Neural cell (in vitro differentiated cells): ENCODE measurements around the gene APCDD1. TPM values are rescaled to one million over a fixed set of nuclear protein-coding genes. Genes with fewer than 3 reads are reported as not detected.

Experiments used
- H2AFZ ChIP-seq: fragments of 200-600, 300-800 bp; sonication (generic), shearing (Covaris generic); 2 replicates; pipeline ENCODE4 v1.6.0; 2014; ENCODE audit warnings: low read depth, mild to moderate bottlenecking, antibody characterized with exemption, low read length, moderate library complexity
- H3F3A ChIP-seq: fragments of 200-600 bp; shearing (Covaris generic); 2 replicates; pipeline ENCODE4 v1.6.1; 2016; ENCODE audit warnings: mild to moderate bottlenecking, moderate library complexity, mixed read lengths, antibody characterized with exemption, low read length; ENCODE audit not compliant: insufficient read depth, poor library complexity, severe bottlenecking
- H3K27ac ChIP-seq: fragments of 200-600, 300-800 bp; sonication (generic), shearing (Covaris generic); 2 replicates; pipeline ENCODE4 v1.5.1; 2014; ENCODE audit warnings: mild to moderate bottlenecking, low read length, moderate library complexity
- H3K27me3 ChIP-seq: fragments of 300-800, 200-600 bp; sonication (generic), shearing (Covaris generic); 2 replicates; pipeline ENCODE4 v1.6.0; 2014; ENCODE audit warnings: mild to moderate bottlenecking, low read depth, low read length, moderate library complexity; ENCODE audit not compliant: insufficient read depth
- H3K36me3 ChIP-seq: fragments of 300-800, 200-600 bp; sonication (generic), shearing (Covaris generic); 2 replicates; pipeline ENCODE4 v1.5.1; 2014; ENCODE audit warnings: mild to moderate bottlenecking, antibody characterized with exemption, low read length, moderate library complexity; ENCODE audit not compliant: insufficient read depth
- H3K4me2 ChIP-seq: fragments of 300-800, 200-600 bp; sonication (generic), shearing (Covaris generic); 2 replicates; pipeline ENCODE4 v1.6.0; 2014; ENCODE audit warnings: mild to moderate bottlenecking, low read length
- H3K4me3 ChIP-seq: fragments of 300-800, 200-600 bp; sonication (generic), shearing (Covaris generic); 2 replicates; pipeline ENCODE4 v1.5.1; 2014; ENCODE audit warnings: mild to moderate bottlenecking, low read length, moderate library complexity
- H3K79me2 ChIP-seq: fragments of 200-600 bp; shearing (Covaris generic); replicated peaks from 2 replicates; pipeline ENCODE4 v1.6.0; 2014; ENCODE audit warnings: mild to moderate bottlenecking, low read length, moderate library complexity; ENCODE audit not compliant: insufficient read depth
- H3K9ac ChIP-seq: fragments of 300-800, 200-600 bp; sonication (generic), shearing (Covaris generic); 2 replicates; pipeline ENCODE4 v1.6.1; 2016; ENCODE audit warnings: mild to moderate bottlenecking, low read length, mixed read lengths
- H3K9me2 ChIP-seq: fragments of 200-600 bp; shearing (Covaris generic); 2 replicates; pipeline ENCODE4 v1.6.1; 2016; ENCODE audit warnings: mild to moderate bottlenecking, low read length, mixed read lengths; ENCODE audit not compliant: insufficient read depth
- H3K9me3 ChIP-seq: fragments of 200-600, 300-800 bp; sonication (generic), shearing (Covaris generic); 2 replicates; pipeline ENCODE4 v1.6.1; 2016; ENCODE audit warnings: mild to moderate bottlenecking, mixed run types, low read length, moderate library complexity, mixed read lengths
- H4K20me1 ChIP-seq: fragments of 200-600 bp; shearing (Covaris generic); 2 replicates; pipeline ENCODE4 v1.6.1; 2016; ENCODE audit warnings: mild to moderate bottlenecking, mixed run types; ENCODE audit not compliant: insufficient read depth
- CTCF ChIP-seq: fragments of 450-650 bp; IDR thresholded peaks from 2 replicates; pipeline ENCODE4 v1.5.1; 2014; ENCODE audit warnings: antibody characterized with exemption, mild to moderate bottlenecking, moderate library complexity; ENCODE audit not compliant: poor library complexity, severe bottlenecking
- EP300 ChIP-seq: fragments of 450-650 bp; conservative IDR thresholded peaks from 2 replicates; pipeline ENCODE4 v1.6.1; 2014; ENCODE audit warnings: antibody characterized with exemption, mild to moderate bottlenecking, moderate library complexity; ENCODE audit not compliant: poor library complexity, severe bottlenecking
- EZH2 ChIP-seq: fragments of 200-600, 300-800 bp; shearing (Covaris generic), sonication (generic); IDR thresholded peaks from 2 replicates; pipeline ENCODE4 v1.6.1; 2014; ENCODE audit warnings: antibody characterized with exemption, low read length, borderline replicate concordance, mild to moderate bottlenecking; ENCODE audit not compliant: insufficient read depth, poor library complexity, severe bottlenecking
- MXI1 ChIP-seq: fragments of 450-650 bp; conservative IDR thresholded peaks from 2 replicates; pipeline ENCODE4 v1.6.1; 2014; ENCODE audit warnings: antibody characterized with exemption, mild to moderate bottlenecking; ENCODE audit not compliant: poor library complexity, severe bottlenecking
- POLR2AphosphoS5 ChIP-seq: IDR thresholded peaks from 2 replicates; pipeline ENCODE4 v1.6.1; 2012
- RAD21 ChIP-seq: fragments of 450-650 bp; conservative IDR thresholded peaks from 2 replicates; pipeline ENCODE4 v1.6.1; 2014; ENCODE audit warnings: antibody characterized with exemption, mild to moderate bottlenecking, moderate library complexity
- REST ChIP-seq: IDR thresholded peaks from 2 replicates; pipeline ENCODE4 v1.6.1; 2012; ENCODE audit warnings: borderline replicate concordance
- SMC3 ChIP-seq: fragments of 450-650 bp; conservative IDR thresholded peaks from 2 replicates; pipeline ENCODE4 v1.6.1; 2014; ENCODE audit warnings: antibody characterized with exemption, mild to moderate bottlenecking, moderate library complexity; ENCODE audit not compliant: poor library complexity
- TAF1 ChIP-seq: IDR thresholded peaks from 2 replicates; pipeline ENCODE4 v1.6.1; 2012; ENCODE audit warnings: low read depth
- polyA plus RNA-seq: library from polyadenylated mRNA; depleted of rRNA; stranded (reverse); fragments of >200 nt; gene quantifications from 2 replicates; pipeline ENCODE4 v1.2.3, GENCODE V29; 2014

Gene APCDD1
- polyA plus RNA-seq, 1 donor from 2014 or later, result 0.58 TPM

DNA sequence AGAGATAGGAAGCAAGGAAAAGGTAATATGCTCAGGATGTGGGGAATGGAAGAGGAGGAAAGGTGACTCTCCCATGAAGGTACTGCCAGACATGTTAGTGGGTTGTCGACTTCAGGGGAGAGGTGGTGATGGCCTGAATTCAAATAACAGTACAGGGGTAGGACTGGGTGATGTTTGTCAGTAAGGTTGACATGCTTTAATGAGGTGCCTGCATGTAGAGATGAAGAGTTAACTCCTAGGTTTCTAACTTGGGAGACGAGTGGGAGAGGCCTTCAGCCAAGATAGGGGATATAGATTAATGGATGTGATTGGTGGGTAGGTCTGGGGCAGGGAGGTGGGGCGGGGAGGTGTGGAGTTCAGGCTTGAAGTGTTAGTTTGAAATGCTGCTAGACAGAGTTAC, 74.0 kb downstream of the APCDD1 start:
- peak overlapping the region; percentile 5 for H3K4me3 ChIP-seq
- TF ChIP-seq EZH2 (no peak), MXI1 (no peak), SMC3 (no peak), RAD21 (no peak), EP300 (no peak), POLR2AphosphoS5 (no peak), TAF1 (no peak), REST (no peak), CTCF (no peak)
- peaks cover 38% of the 10 kb centered on the region for H3K79me2 ChIP-seq
- no peaks in the 10 kb centered on the region for H3K9me3 ChIP-seq
- H3K9ac ChIP-seq, result no peak overlapping the region
- H2AFZ ChIP-seq, result no peak overlapping the region
- no peaks in the 10 kb centered on the region for H4K20me1 ChIP-seq
- H3K36me3 ChIP-seq, result no peaks in the 10 kb centered on the region
- no peak overlapping the region for H3K27ac ChIP-seq
- peaks cover 3% of the 10 kb centered on the region for H3F3A ChIP-seq
- H3K4me2 ChIP-seq, result no peak overlapping the region
- H3K27me3 ChIP-seq, result no peaks in the 10 kb centered on the region
- no peaks in the 10 kb centered on the region for H3K9me2 ChIP-seq

- Histone ChIP-seq H3K9me2 (no peaks in the 10 kb centered on the region), H3F3A (peaks cover 3% of the 10 kb centered on the region), H3K36me3 (no peaks in the 10 kb centered on the region), H2AFZ (no peak overlapping the region), H3K9me3 (no peaks in the 10 kb centered on the region), H3K27me3 (no peaks in the 10 kb centered on the region), H3K4me2 (peak overlapping the region; percentile 28), H3K79me2 (peaks cover 38% of the 10 kb centered on the region), H3K4me3 (peak overlapping the region; percentile 44), H3K27ac (peak overlapping the region; percentile 55), H4K20me1 (no peaks in the 10 kb centered on the region), H3K9ac (no peak overlapping the region)
- TF ChIP-seq POLR2AphosphoS5 (peak; percentile 17), SMC3 (peak; percentile 38), CTCF (no peak)
Measured at GRCh38 chr18:10530002-10530401, 75.6 kb downstream of the APCDD1 start.
